ENCODE data around the gene AACS. TPM values are rescaled to one million over a fixed set of nuclear protein-coding genes. Genes with fewer than 3 reads are reported as not detected.

Gene AACS
- total RNA-seq, 4 donors from 2014 or later = 14.8 to 24.0 (median 20.1) TPM

DNA sequence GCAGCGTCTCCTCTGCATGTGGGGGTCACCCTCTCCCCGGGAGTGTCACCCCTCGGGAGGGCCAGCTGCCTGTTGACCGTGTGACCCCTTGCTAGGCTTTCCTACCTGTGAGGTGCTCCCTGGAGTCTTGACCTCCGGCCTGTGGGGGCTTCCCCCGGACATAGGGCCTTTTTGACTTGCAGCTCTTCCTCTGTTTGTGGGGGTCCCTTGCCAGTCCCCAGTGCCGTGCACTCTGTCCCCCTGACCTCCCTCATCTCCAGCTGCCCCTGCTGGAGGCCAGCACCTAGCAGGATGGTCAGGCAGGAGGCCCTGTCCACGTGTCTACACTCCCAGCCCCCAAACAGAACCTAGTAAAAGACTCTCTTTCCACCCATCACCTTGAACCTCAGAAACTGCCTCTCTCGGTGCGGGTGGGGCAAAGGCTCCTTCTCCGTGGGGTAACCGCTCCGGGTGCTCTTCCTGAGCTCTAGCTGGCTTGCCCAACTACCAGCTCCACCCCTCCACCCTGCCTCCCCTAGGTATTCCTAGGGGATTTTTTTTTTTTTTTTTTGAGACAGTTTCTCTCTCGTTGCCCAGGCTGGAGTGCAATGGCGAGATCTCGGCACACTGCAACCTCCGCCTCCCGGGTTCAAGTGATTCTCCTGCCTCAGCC is 810 bp downstream of the AACS start:
- H3K9me3 ChIP-seq = no peaks in the 10 kb centered on the region
- peaks cover 6% of the 10 kb centered on the region in 2 donors for H3K4me1 ChIP-seq
- no peaks in the 10 kb centered on the region for H3K27me3 ChIP-seq
- H3K27ac ChIP-seq = peak overlapping the region in 2 of 3 donors; percentile 16 to 53
- no peaks in the 10 kb centered on the region for H3K36me3 ChIP-seq
- TF ChIP-seq POLR2A (IDR thresholded peaks at IDR 0.05) = no peak
- TF ChIP-seq, protein P1, sequence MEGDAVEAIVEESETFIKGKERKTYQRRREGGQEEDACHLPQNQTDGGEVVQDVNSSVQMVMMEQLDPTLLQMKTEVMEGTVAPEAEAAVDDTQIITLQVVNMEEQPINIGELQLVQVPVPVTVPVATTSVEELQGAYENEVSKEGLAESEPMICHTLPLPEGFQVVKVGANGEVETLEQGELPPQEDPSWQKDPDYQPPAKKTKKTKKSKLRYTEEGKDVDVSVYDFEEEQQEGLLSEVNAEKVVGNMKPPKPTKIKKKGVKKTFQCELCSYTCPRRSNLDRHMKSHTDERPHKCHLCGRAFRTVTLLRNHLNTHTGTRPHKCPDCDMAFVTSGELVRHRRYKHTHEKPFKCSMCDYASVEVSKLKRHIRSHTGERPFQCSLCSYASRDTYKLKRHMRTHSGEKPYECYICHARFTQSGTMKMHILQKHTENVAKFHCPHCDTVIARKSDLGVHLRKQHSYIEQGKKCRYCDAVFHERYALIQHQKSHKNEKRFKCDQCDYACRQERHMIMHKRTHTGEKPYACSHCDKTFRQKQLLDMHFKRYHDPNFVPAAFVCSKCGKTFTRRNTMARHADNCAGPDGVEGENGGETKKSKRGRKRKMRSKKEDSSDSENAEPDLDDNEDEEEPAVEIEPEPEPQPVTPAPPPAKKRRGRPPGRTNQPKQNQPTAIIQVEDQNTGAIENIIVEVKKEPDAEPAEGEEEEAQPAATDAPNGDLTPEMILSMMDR (IDR thresholded peaks at IDR 0.05) = no peak
- intact Hi-C loops (cut with DNase I) = loop anchor here (5.0 kb wide), 1 partner anchor 74 kb away; the partner anchor contains the start of gene BRI3BP
- H3K4me3 ChIP-seq (replicated peaks in 1 of 3) = peak overlapping the region; percentile 84 to 96 (median 95)
- no peak for DNase-seq
- WGBS, 2 donors = 58 to 68% methylated on average over 16 to 17 of the region's 18 CpGs

DNA sequence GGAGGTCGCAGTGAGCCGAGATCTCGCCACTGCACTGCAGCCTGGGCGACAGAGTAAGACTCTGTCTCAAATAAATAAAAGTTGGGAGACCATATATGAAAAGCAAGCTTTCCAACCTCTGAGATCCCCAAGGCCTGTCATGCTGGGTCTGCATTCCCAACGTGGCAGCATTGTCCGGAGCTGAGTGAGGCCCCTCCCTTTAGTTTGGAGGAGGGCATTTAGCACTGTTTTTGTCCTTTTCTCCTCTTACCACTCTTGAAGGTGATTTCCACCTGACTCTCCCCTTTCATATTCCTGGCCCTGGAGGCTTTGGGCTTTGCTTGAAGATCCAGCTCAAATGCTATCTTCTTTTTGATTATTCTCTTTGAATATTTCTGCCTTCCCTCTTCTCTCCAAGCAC is 3.2 kb downstream of the AACS start:
- intact Hi-C loops (cut with DNase I) = loop anchor here (5.0 kb wide), 1 partner anchor 76 kb away; the partner anchor contains the start of gene BRI3BP
- Histone ChIP-seq H3K4me3 (replicated peaks in 1 of 3) (no peak overlapping the region), H3K9me3 (no peaks in the 10 kb centered on the region), H3K27me3 (no peaks in the 10 kb centered on the region), H3K36me3 (no peaks in the 10 kb centered on the region), H3K4me1 (peaks cover 6% of the 10 kb centered on the region in 2 donors), H3K27ac (no peak overlapping the region)
- no peak for DNase-seq
- TF ChIP-seq, protein P1 (IDR thresholded peaks at IDR 0.05) = no peak
- no peak for TF ChIP-seq POLR2A (IDR thresholded peaks at IDR 0.05)
- 84% methylated on average over 6 of the region's 6 CpGs for WGBS, 2 donors

DNA sequence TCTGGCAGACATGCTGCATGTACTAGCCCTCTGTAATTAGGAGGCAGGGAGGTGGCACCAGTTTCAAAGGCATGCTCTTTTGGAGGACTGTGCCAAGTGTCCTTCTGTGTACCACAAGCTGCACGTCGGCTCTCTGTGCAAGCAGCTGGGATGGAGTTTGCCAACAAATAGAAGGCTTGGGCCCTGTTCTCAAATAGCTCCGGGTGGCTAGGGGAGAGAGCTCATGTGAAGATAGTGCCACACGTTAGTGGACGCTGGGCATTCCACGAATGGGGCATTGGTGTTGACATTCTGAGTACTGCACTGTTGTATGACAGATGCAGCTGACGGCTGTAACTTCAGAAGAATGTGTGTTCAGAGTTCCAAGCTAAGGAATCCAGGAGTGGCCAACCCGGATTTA is 4.4 kb downstream of the AACS start:
- no peak overlapping the region for H3K4me3 ChIP-seq (replicated peaks in 1 of 3)
- no peaks in the 10 kb centered on the region for H3K27me3 ChIP-seq
- H3K27ac ChIP-seq = no peak overlapping the region
- peaks cover 6% of the 10 kb centered on the region in 2 donors for H3K4me1 ChIP-seq
- DNase-seq = no peak
- TF ChIP-seq, protein P1 (IDR thresholded peaks at IDR 0.05) = no peak
- no peak for TF ChIP-seq POLR2A (IDR thresholded peaks at IDR 0.05)
- no peaks in the 10 kb centered on the region for H3K9me3 ChIP-seq
- no peaks in the 10 kb centered on the region for H3K36me3 ChIP-seq
- WGBS, 2 donors = 83% methylated on average over 6 to 8 of the region's 8 CpGs
- intact Hi-C loops (cut with DNase I) = loop anchor here (5.0 kb wide), 1 partner anchor 77 kb away; the partner anchor contains the start of gene BRI3BP

DNA sequence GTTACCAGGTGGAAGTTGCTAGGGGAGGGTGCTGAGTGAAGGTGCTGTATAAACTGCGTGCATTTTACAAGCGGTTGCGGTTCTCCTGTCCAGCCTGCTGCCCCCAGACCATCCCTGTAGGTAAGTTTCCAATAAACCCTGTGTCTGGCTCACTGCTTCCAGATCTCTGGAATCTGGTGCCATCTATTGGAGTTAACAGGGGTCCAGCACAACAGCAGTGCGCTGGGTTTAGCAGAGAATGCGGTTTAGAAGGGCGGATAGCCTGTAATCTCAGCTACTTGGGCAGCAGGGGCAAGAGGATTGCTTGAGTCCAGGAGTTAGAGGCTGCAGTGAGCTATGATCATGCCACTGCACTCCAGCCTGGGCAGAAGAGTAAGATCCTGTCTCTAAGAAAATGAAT is 4.9 kb downstream of the AACS start:
- Histone ChIP-seq H3K27me3 (no peaks in the 10 kb centered on the region), H3K4me3 (replicated peaks in 1 of 3) (no peak overlapping the region), H3K9me3 (no peaks in the 10 kb centered on the region), H3K4me1 (peaks cover 6% of the 10 kb centered on the region in 2 donors), H3K27ac (no peak overlapping the region), H3K36me3 (no peaks in the 10 kb centered on the region)
- intact Hi-C loops (cut with DNase I) = no loop called here
- 81 to 86% methylated on average over 6 of the region's 6 CpGs for WGBS, 2 donors
- DNase-seq = no peak
- TF ChIP-seq, protein P1 (IDR thresholded peaks at IDR 0.05) = no peak
- no peak for TF ChIP-seq POLR2A (IDR thresholded peaks at IDR 0.05)

DNA sequence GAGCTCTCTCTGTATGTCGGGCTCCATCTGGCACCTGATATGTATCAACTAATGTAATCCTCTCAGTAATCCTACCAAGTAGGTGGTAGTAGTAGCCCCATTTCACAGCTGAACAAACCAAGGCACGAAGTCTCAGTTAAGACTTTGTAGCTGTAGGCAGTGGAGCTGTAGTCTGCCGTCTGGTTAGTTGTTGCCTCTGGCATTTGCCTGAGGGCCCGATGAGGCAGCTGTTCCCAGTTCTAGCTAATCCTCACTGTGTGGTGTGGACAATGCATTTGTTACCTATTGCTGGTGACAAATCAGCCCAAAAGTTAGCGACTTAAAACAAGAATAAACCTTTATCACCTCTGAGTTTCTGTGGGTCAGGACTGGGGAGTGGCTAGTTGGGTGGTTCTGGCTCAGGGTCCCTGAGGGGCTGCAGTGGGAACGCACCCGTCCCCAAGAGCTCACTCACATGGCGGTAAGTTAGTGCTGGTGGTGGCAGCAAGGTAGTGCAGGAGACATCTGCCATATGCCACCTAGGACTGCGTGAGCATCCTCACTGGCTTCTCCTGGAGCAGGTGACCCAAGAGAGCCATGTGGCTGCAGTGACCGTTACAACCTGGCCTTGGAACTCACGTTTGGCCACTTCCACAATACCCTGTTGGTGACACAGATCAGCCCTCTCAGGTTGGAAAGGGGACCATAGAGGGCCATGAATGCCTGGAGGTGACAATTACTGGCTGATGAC is 5.6 kb downstream of the AACS start:
- no peak overlapping the region for H3K27ac ChIP-seq
- H3K4me1 ChIP-seq = peaks cover 3 to 4% of the 10 kb centered on the region in 2 donors
- intact Hi-C loops (cut with DNase I) = no loop called here
- H3K27me3 ChIP-seq = no peaks in the 10 kb centered on the region
- WGBS, 2 donors = 92% methylated on average over 10 to 11 of the region's 11 CpGs
- no peaks in the 10 kb centered on the region for H3K9me3 ChIP-seq
- H3K36me3 ChIP-seq = peaks cover 0 to under 1% of the 10 kb centered on the region in 2 donors
- no peak for TF ChIP-seq POLR2A (IDR thresholded peaks at IDR 0.05)
- TF ChIP-seq, protein P1 (IDR thresholded peaks at IDR 0.05) = no peak
- no peak overlapping the region for H3K4me3 ChIP-seq (replicated peaks in 1 of 3)
- DNase-seq = no peak

Measured in thyroid gland (tissue), 4 donors.